CD4-positive, alpha-beta T cell treated with Interleukin-15 for 4 hours (primary cell): ENCODE results near the gene TIGAR.

Source experiments
- DNase-seq: peaks from one replicate; pipeline ENCODE4 v3.0.0-alpha.2; 2020; ENCODE audit warnings: low spot score

Gene TIGAR

GRCh38 chr12:4307593-4308333 lies 13.2 kb upstream of the TIGAR start:
- no peak for DNase-seq

DNA sequence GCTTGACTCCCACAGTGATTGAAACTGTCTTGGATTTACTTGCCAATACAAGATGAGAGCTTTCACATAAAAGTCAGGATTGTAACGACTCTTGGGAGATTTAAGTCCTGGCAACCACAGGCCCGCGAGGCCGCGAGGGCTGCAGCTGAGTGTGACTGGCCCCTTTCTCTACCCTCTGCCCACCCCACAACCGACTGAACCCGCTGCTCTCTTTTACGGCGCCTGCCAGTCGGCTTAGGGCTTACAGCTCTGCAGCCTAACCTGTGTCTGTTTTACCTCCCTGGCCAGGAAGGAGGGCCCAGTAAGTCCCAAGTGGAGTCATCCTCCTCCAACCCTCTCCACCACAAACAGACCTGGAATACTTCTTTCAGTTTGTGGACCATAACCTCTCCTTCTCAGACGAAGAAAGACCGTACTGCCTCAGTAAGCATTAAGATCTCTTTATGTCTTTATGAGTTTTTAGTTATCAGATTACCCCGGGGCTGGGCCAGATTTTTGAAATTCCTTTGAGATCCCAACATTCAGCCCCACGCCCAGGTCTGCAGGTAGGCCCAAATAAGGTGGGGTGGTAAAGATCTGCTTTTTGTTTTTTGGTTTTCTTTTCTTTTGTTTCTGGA lies 12.6 kb upstream of the TIGAR start:
- no peak for DNase-seq

DNA sequence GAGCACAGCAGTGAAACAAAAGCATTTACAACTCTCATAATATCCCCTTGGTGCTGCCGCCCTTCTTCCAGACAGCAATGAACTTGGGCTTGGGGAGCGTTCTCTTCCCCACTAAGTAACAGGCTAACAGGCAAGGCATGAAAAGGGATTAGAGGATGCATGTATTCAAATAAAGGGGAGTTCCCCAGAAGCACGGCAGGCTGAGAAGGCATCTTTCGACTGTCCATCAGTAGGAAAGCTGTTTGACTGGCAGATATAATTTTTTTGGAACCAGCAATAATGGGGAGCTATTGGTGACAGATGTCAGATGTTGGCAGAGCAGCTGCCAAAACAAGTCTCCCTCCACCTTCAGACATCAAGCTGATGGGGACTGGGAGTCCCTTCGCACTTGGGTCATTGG lies 9.2 kb upstream of the TIGAR start:
- no peak for DNase-seq

- DNase-seq, result no peak
Measured at GRCh38 chr12:4312251-4312650, 8.8 kb upstream of the TIGAR start.

DNA sequence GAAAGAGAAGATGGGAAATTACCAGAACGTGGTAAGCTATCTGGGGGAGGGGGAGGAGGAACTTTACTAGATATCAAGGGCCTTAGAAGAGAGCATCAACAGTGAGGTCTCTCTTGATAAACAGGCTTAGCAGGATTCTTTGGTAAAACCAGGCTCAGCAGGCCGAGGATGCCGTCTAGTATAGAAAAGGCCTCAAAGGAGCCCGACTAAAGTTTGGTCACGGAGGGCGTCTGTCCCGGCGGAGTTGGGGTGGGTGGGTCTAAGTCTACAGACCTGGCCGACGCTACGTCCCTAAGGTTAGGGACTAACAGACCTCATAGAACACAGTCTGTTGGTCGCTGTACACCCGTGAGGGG lies 538 bp upstream of the TIGAR start:
- DNase-seq, result peak; percentile 6

- DNase-seq, result no peak
Measured at GRCh38 chr12:4322726-4323125, 1.7 kb downstream of the TIGAR start.

DNA sequence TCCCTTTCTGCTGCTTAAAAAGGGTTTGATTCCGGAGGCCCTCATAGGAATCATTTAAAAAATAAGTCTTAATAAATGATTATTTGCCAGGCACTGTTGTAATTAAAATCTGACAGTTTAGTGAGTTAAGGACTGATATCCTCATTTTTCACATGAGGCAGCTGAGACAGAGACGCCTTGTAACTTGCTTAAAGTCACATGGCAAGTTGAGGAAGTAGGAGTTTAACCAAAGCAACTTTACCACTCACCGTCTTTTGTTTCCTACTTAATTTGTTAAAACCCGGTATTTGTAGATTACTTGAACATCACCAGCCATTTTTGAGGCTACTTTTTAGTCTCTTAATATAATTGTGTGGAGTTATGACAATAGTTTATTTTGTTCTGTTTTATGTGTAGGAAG lies 2.4 kb downstream of the TIGAR start:
- DNase-seq, result no peak

- no peak for DNase-seq
Measured at GRCh38 chr12:4324366-4324765, 3.4 kb downstream of the TIGAR start.

DNA sequence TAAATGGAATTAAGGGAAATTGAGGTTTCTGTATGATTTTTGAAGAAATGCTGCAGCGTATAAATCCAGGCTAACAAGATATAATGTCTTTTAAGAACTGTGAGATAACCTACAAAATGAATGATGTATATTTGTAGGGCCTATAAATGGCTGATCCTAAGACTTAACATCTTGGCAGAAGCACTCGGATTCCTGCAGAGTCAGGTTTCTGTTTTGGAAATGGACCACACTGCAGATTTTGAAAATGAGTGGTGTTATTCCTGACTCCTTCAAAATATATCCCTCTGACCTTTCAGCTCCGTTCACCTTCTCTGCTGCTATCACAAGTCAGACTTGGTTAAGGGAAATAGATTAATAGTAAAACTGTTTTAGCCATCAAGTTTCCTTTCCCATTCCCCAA lies 5.0 kb downstream of the TIGAR start:
- no peak for DNase-seq

GRCh38 chr12:4327293-4327692 lies 6.3 kb downstream of the TIGAR start:
- DNase-seq, result no peak

DNA sequence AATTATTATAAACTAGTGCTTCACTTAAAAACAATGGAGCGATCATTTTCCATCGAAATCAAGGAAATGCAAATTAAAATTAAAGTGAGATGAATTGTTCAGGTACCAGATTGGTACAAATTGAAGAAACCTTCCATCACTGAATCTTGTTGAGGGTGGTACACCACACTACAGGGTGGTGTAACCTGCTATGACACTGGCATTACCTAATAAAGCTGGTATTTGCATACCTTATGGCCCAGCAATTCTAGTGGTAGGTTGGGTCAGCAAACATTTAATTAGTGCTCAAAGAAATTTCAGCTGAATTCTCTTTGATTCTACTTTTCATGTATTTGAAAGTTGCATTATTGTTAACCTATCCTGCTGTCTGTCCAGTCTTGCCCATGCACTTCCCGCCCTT lies 9.2 kb downstream of the TIGAR start:
- DNase-seq, result no peak

DNA sequence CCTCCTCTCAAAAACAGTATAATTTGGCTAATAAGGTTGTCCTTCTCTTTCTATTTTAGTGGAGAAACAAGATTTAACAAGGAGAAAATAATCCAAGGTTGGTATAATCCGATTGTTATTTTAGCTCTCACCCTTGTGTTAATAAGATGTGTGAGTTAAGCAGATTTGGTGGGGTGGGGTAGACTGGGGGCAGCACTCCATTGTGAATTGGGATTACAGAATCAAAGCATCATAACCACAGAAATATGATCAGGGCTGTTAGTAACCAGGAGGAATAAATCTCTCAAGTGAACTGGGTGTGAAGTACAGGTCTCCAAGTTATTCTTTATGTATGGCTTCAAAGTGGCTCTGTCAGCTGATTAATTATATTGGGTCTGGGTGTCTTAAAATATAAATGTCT lies 10.2 kb downstream of the TIGAR start:
- no peak for DNase-seq

DNA sequence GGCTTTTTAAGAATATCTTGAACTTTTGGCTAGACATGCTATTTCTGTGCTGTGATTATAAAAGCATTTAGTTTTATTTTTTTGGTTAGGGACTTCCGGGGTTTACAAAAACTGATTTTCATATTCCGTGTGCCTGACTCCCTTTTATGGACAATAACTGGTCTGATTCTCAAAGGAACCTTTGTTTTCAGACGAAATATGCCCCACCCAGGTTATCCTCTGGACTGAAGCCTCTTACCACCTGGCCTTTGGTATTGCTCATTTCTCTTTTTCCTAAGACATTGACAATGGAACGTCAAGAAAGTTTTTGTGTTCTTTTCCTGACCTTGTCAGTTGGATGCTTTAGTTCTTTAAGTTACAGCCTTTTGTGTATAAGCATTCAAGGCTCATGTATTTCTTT lies 10.8 kb downstream of the TIGAR start:
- no peak for DNase-seq

DNA sequence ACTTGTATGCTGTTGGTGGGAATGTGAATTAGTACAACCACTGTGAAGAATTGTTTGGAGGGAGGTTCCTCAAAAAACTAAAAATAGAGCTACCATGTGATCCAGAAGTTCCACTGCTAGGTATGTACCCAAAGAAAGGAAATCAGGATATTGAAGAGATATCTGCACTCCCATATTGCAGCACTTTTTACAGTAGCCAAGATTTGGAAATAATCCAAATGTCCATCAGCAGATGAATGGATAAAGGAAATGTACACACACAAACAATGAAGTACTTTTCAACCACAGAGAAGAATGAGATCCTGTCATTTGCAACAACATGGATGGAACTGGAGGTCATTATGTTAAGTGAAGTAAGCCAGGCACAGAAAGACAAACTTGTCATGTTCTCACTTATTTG lies 25.9 kb downstream of the TIGAR start:
- no peak for DNase-seq

DNA sequence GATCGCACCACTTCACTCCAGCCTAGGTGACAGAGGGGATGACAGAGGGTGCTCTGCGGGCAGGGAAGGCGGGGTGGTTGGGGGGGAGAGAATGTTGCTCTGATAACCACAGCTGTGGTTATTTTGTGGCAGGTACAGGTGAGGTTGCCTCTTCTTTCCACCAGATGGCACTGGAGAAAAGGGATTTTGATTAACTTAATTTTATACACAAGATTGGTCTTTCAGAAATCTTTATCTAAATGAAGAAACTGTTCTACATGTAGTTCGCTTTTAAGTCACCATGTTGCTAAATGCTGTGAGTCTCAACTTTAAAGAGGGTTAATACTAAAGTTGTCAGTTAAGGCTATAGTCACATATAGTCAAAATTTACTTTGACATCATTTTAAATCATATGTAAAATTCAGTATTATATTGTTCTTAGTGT lies 32.8 kb downstream of the TIGAR start:
- DNase-seq, result peak; percentile 38

- no peak for DNase-seq
Measured at GRCh38 chr12:4355156-4356040, 34.4 kb downstream of the TIGAR start.

GRCh38 chr12:4356041-4356327 lies 35.0 kb downstream of the TIGAR start:
- DNase-seq, result peak; percentile 19

- no peak for DNase-seq
Measured at GRCh38 chr12:4366090-4366489, 45.1 kb downstream of the TIGAR start.

- DNase-seq, result no peak
Measured at GRCh38 chr12:4369548-4369947, 48.5 kb downstream of the TIGAR start.

GRCh38 chr12:4370265-4370664 lies 49.3 kb downstream of the TIGAR start:
- no peak for DNase-seq

- no peak for DNase-seq
Measured at GRCh38 chr12:4372653-4373052, 51.6 kb downstream of the TIGAR start.

- DNase-seq, result no peak
Measured at GRCh38 chr12:4375449-4375848, 54.4 kb downstream of the TIGAR start.

GRCh38 chr12:4378772-4379171 lies 57.8 kb downstream of the TIGAR start:
- no peak for DNase-seq
